ENCODE data around the gene TECTA.

TECTA gene

GRCh38 chr11:121179306-121179705 lies 78.3 kb downstream of the TECTA start:
- no peak for TF ChIP-seq CTCF (IDR thresholded peaks at IDR 0.05; ENCODE audit: extremely low read depth, missing control alignments)
- DNase-seq (ENCODE audit: low spot score), result no peak

- no peak for DNase-seq (ENCODE audit: low spot score)
- no peak for TF ChIP-seq CTCF (IDR thresholded peaks at IDR 0.05; ENCODE audit: extremely low read depth, missing control alignments)
Measured at GRCh38 chr11:121180183-121180582, 79.1 kb downstream of the TECTA start.

GRCh38 chr11:121188776-121189175 lies 87.7 kb downstream of the TECTA start:
- no peak for DNase-seq (ENCODE audit: low spot score)
- no peak for TF ChIP-seq CTCF (IDR thresholded peaks at IDR 0.05; ENCODE audit: extremely low read depth, missing control alignments)

- DNase-seq (ENCODE audit: low spot score), result no peak
- no peak for TF ChIP-seq CTCF (IDR thresholded peaks at IDR 0.05; ENCODE audit: extremely low read depth, missing control alignments)
Measured at GRCh38 chr11:121191818-121192217, 90.8 kb downstream of the TECTA start.

- TF ChIP-seq CTCF (IDR thresholded peaks at IDR 0.05; ENCODE audit: extremely low read depth, missing control alignments), result peak; percentile 45
- DNase-seq (ENCODE audit: low spot score), result peak; percentile 70
Measured at GRCh38 chr11:121194731-121195596, 93.9 kb downstream of the TECTA start.

- no peak for TF ChIP-seq CTCF (IDR thresholded peaks at IDR 0.05; ENCODE audit: extremely low read depth, missing control alignments)
- DNase-seq (ENCODE audit: low spot score), result no peak
Measured at GRCh38 chr11:121198491-121198890, 97.4 kb downstream of the TECTA start.

GRCh38 chr11:121199516-121199915 lies 98.5 kb downstream of the TECTA start:
- no peak for TF ChIP-seq CTCF (IDR thresholded peaks at IDR 0.05; ENCODE audit: extremely low read depth, missing control alignments)
- no peak for DNase-seq (ENCODE audit: low spot score)

All from GM20000 (cell line).